T-helper 22 cell (primary cell): ENCODE results near the gene ASCL2.
"Not testable (repeated sequence)": the region's sequence is repeated elsewhere in the genome, so short reads cannot be mapped to it uniquely, and the experiment has no call there.

Experiments
- DNase-seq: peaks from one replicate; pipeline ENCODE4 v3.0.0-alpha.2; 2020; ENCODE audit warnings: low read depth

Gene ASCL2

DNA sequence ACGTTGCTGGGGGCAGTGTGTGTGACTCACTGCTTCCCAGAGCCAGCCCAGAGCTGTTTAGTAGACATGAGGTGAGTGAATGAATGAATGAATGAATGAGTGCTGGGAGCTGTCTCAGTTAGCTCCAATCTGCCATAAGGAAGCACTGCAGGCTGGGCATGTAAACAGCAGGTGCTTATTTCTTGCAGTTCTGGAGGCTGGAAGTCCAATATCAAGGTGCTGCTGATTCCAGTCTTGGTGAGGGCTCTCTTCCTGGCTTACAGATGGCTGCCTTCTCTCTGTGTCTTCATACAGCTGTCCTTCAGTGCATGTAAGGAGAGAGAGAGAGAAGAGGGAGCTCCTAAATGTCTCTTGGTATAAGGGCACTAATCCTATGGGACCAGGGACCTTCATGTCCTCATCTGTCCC lies 27.2 kb upstream of the ASCL2 start:
- no peak for DNase-seq

DNA sequence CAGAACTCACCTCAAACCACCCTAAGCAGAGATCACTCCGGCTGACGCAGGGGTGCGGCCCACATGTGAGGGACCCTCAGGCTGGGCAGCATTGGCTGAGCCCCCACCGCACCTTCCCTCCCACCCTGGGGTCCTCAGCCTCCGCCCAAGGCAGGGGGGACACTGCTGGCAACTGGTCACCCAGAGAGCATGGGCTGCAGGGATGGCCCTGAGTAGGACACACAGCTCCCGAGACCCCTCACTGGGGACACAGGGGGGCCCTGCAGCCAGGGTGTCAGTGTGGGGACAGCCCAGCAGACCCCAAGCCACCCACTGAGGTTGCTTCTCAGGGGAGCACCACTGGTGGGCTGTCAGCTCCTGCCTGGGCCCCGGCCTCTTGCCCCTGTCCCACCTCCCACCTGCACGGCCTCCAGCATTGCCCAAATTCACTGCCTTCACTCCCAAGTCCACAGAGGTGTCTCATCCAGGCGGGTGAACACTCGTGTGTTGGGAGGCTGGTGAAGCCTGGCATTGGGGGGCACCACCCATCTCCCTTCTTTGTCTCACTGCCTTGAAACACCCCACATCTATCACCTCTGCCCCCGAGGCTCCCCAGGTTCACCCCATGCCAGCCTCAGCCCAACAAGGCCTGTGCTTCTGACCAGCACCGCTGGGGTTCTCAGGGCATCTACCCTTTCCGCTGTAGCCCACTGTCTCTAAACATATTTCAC lies 26.7 kb upstream of the ASCL2 start:
- no peak for DNase-seq

DNA sequence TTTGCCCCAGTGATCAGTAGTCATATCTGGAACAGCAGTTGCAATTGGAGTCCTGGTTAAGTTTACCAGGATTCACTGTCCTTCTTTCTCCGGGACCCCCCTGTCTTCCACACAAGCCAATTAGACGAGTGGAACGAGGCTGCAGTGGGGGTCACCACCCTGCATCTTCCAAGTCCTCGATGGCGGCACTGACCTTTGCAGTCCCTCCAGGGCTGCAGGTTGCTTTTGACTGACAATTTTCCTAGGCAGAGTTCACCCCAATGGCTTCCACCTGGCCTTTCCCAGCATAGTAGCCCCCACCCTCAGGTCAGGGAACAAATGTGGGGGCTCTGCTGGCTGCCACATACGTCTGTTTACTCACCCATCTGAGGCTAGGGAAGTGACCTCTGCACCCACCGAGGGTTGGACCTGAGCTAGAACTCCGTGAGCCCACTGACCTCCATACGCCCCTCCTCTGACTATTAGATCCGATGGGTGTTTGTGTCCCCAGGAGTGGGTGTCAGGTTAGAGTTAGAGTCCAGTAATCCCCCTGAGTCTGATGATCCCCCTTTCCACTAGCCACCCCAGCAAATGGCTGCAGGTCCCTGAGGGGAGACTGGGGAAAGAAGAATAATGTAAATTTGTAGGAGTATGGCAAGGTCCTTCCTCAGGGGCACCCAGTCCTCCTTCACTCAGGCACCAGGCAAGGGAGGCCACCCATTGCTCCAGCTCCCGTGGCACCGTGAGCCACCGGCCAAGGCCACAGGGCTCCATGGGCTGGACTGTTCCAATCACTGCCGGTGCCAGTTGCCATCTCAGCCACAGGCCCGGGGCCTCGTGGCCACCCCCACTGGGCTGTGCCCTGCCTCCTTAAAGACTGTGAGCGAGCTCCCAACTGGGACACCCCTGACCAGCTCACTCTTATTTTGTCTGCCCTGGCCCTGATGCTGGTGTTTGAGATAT lies 25.9 kb upstream of the ASCL2 start:
- DNase-seq = no peak

DNA sequence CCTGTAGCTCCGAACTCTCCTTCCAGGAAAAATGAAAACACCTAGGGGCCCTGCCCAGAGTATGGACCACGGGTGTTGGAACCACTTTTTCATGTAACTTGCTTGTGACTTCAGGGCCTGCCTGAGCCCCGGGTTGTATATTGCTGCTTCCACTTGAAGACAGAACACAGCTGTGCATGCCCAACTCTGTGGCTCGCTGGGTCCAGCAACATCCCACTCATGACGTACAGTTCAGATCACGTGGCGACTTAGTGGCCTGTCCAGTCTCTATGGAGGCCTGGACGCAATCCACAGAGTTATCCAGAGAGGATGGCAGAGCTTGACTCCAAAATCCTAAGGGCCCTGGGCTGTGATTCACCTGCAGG lies 24.5 kb upstream of the ASCL2 start:
- no peak for DNase-seq

DNA sequence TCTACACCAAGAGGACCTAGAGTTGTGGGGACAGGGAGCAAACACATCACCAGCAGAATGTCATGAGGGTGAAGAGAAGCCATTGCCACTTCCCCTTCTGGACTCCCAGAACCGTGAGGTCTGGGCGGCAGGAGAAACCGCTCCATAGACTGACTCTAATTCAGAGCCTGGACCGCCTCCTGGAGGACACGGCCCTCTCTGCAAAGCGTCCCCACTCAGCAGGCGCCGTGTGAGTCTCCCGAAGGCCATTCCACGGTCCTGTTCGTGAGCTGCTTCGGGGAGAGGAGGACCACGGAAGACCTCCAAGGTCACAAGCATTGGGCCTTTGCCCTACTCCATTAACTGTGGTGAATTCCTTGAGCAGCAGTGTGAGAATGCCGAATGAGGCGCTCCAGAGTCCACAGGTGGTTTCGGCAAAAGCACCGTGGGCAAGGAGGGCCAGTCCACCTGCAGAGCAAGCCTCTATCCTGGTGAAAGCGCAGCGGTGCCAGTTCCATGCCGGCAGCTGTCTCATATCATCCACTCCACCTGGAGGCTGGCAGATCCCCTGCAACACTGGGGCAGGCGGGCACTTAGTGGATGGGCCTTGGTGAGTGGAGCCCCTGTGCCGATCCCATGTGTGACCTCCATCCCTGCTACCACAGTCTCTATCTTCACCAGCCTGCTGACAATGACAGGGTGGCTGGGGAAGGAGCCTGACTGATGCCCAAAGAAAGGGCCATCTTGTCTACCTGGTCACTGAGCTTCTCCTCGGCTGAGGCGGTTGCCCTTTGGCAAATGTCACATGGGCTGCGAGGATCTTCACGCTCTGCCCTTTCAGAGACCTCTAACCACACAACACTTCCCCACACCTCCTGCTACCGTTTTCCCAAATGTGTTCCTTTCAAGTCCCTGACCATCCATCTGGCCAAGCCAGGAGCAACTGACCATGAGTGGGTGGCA lies 23.9 kb upstream of the ASCL2 start:
- DNase-seq = no peak

DNA sequence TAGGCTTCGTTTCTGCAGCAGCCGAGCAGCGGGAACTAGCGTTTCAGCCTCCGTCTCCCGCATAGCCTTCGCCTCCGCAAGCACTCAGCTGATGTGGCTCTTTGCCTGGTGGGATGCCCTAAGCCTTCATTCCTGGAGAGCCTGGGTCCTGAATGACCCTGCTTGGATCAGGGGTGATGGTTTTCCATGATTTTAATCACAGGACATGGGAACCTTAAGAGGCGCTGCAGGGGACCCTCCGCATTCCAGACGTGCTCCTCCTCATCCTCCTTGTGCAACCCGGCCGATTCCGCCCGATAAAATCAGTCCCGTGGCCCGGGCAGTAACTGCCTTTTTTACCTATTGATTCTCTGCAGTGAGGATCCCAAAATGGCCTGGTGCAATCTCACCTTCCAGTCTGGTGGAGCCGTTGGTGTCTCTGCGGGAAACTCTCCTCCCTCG lies 23.2 kb upstream of the ASCL2 start:
- DNase-seq = no peak

DNA sequence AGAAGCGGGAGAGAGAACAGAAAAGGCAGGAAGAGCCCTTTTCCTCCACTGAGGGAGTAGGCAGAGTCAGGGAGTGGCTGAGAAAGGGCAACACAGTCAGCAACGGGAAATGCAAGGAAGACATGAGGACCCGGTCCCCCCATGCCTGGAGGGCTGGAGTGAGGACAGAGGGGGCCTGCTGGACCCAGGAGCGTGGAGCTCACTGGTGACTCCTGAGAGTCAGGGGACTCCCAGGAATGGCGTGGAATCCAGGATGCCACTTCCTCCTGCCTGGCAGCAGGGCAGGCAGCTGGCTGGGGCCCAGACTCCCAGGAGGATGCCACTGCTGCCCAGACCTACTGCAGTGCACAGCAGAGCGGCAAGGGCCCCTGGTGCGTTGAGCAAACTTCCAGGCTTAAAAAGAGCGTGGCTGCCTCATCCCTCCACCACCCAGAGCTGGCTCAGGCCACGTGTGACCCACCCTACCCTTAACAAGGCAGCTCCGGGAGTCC lies 20.0 kb upstream of the ASCL2 start:
- DNase-seq = no peak

DNA sequence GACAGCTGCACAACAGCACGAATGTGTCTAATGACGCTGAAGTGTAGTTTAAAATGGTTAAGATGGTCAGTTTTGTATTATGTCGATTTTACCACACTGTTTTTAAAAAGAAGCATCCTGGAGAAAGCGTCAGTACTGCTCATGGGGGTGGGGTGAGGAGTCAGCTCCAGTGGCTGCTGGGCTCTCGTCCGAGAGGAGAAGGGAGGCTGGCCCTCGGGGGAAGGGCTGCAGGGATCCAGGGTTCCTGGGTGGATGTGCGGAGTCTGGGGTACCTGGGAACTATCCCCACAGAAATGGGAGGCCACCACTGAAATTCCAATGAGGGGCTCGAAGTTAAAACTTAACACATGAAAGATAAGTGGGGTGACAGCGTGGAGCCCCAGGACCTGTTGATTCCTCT lies 19.5 kb upstream of the ASCL2 start:
- DNase-seq = no peak

DNA sequence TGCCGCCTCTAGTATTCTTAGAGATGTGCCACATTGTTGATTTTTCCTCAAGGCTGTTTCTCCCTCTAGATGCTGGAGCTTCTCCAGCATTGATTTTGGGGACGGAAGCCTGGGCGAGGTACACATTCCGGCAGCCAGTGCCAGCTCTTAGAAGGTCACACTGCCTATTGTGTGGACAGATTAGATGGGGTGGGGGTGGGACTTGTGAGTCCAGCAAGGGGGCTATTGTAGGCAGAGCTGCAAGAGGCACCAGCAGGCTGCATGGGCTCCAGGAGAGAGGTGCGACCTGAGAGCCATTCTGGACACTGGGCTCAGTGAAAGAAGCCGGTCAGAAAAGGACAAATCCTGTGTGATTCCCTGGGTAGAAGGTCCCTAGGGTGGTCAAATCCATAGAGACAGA lies 19.0 kb upstream of the ASCL2 start:
- DNase-seq = no peak

DNA sequence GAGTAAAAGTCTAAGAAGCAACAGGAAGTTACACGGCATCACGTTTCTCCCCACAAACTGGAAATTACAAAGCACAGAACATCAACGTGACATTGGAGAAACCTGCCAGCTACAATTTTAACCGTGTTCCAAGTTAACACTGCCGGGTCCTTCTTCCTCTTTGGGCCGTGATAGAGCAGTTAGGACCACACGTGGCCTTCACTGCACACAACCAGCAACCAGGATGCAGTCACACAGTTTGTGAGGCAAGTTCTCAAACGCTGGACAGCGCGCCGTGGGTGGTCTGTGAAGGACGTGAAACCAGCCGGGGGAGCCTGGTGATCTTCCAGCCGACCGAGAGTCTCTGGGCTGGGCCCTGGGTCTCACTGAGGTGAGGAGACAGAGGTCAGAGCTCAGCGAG lies 16.7 kb upstream of the ASCL2 start:
- DNase-seq = no peak

DNA sequence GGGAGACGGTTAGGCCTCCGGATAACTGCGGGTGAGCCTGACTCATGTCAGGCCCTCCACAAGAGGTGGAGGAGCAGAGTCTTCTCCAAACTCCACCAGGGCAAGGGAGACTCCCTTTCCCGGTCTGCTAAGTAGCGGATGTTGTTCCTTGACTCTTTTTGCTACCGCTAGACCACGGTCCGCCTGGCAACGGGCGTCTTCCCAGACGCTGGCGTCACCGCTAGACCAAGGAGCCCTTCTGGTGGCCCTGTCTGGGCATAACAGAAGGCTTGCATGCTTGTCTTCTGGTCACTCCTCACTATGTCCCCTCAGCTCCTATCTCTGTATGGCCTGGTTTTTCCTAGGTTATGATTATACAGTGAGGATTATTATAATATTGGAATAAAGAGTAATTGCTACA lies 16.0 kb upstream of the ASCL2 start:
- DNase-seq = not testable (repeated sequence)

DNA sequence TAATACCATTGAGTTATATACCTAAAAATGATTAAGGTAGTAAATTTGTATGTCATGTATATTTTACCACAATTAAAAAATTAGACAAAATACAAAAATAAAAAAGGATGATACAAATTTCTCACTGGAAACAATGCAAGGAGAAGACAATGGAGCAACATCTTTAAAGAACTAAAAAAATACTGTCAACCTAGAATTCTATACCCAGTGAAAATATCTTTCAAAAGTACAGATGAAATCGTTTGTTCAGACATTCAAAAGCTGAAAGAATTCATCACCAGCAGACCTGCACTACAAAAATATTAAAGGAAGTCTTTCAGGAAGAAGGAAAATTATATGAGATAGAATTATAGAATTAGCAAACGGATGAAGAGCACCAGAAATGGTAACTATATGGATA lies 9.8 kb upstream of the ASCL2 start:
- DNase-seq = no peak

DNA sequence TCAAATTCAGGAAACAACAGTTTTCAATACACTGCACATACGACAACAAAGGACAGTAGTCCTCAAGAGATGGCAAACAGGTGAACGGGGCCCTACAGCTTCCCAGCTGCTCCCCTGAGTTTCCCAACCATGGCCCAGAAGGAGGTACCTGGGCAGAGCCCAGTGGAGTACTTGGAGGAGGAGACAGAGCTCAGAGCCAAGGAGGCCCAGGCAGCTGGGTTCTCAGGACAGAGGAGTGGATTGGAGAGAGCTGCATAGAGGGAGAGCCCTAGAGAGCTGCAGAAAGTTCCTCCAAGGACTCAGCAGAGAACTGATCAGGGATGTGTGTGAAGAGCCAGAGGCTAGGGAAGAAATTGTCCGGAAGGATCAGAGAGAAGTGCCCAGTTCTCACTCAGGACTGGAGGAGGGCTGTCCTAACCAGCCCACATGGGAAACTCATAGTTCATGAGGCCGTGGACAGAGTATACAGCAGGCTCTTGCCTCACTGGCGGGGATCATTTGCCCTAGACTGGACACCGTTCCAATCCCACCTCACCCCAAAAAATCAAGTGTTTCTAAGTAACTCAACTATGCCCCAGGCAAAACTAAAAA lies 7.6 kb upstream of the ASCL2 start:
- DNase-seq = no peak

DNA sequence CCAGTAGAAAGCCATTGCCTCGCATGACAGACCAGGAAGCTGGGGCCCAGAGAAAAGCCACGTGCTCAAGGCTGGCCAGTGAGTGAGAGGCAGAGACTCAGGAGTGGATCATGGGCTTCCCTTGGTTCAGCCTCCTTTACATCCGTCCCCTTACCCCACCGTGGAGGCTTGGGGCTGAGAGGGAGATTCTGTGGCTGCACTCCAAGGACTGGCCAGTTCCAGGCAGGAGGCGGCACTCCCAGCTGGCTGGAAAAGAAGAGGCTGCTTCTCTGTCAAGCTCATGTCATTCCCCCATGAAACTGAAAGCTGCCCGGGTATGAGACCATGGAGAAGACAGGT lies 6.6 kb upstream of the ASCL2 start:
- no peak for DNase-seq

DNA sequence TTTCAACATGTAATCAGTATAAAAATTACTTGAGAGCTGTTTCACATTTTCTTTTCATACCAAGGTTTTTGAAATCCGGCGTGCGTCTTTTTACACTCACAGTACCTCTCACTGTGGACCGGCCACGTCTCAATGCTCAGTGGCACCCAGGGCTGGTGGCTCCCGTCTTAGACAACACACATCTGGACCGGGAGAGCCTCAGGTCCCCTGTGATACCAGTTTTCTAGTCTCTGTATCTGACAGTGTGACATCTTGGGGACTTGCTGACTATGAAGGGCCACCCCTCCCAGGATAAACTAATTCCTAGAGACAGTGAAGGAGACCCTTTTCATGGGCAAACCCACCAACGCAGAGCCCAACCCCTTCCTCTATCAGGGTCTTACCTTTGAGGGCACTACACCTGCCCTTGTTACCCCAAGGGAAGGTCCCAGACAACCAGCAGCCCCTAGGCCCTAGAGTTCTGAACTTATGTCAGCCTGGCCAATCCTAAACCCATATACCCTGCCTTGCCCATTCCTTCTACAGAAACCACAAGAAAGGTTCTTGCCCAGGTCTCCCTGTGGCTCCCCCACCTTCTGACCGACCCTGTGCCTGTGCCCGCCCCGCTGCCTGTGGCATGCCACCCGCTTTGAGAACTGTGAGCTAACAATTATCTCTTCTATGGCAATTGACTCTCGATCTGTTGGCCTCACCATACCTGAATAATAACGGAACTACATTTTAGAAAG lies 6.1 kb upstream of the ASCL2 start:
- DNase-seq = no peak

DNA sequence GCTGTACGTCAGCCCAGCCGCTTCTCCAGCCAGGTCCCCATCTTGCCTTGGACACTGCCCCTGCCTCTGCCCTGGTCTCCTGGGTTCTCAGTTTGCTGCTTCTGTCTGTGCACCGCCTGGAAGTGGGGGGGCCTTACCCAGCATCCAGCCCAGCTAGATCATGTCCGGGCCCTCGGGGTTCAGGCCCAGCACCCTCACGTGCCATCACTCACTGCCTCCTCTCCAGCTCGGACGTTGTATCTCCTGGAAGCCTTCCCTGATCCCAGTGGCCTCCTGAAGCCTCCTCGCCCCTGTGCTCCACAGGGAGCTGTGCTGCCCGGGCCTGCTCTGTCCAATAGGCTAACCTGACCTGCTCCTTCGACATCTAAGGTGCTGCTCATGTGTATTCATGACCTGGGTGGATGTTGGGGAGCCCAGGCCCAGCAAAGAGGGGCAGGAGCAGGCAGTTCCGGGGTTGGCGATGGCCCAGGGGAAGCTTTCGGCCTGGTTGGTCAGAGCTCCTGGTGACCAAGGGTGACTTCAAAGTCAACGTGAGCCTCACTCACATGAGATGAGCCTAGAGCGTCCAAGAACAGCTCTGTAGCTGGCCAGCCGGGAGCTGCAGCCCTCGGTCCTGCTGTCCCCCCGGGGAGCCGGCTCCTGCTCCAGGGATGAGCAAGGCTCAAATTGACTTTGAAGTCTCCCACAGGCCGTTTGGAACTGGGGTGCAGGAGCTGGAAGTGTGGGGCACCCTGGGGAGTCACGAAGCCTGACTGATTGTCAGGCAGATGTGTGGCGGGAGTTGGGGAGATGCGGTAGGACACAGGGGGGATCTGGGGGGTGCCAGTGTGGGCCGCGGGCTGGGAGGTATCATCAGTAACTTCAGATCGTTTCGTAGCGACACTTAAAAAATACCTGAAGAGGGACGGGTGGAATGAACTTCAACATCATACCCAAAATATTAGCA lies 5.2 kb upstream of the ASCL2 start:
- no peak for DNase-seq

DNA sequence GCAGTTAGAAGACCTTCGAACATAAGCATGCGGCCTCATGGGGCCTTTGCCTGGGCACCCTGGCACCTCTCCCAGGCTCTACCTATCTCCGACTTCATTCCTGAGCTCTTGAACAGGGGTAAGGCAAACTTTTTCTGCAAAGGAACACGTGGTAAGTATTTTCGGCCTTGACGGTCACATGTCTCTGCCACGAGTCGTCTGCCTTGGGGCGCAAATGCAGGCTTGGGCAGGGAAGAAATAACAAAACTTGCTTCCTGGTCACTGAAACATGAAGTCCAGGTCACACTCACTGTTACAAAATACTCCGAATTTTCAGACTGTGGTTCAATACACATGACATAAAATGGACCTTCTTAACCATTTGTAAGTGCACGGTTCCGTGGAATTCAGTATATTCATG lies 3.4 kb upstream of the ASCL2 start:
- DNase-seq = no peak

DNA sequence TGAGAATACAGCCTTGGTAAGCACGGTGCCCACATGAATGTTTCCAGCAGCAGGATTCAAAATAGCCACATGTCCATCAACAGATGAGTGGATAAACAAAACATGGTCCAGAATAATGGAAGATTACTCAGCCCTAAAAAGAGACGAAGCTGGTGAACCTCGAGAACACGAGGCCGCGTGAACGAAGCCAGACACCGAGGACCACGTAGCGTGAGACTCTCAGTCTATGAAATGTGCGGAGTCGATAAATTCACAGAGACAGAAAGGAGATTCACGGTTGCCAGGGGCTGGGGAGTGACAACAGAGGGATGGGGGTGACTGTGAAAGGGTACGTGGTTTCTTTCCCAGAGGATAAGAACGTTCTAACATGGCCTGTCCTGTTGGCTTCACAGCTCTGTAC lies 2.9 kb upstream of the ASCL2 start:
- no peak for DNase-seq

DNA sequence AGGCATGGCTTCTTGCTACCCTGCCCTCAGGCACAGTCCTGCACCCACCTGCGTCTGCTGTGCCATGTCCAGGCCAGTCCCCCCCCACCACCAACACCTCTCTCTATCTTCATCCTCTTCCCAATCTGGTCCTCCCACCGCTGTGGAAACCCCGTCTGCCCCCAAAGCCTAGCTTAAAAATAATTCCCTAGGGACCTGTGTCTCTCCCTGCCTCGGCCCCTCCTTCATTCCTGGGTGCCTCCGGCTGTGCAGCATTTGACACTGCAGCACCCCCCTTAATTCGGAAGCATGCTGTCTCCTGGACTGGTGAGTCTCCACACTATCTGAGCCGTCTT lies 2.5 kb upstream of the ASCL2 start:
- DNase-seq = no peak

DNA sequence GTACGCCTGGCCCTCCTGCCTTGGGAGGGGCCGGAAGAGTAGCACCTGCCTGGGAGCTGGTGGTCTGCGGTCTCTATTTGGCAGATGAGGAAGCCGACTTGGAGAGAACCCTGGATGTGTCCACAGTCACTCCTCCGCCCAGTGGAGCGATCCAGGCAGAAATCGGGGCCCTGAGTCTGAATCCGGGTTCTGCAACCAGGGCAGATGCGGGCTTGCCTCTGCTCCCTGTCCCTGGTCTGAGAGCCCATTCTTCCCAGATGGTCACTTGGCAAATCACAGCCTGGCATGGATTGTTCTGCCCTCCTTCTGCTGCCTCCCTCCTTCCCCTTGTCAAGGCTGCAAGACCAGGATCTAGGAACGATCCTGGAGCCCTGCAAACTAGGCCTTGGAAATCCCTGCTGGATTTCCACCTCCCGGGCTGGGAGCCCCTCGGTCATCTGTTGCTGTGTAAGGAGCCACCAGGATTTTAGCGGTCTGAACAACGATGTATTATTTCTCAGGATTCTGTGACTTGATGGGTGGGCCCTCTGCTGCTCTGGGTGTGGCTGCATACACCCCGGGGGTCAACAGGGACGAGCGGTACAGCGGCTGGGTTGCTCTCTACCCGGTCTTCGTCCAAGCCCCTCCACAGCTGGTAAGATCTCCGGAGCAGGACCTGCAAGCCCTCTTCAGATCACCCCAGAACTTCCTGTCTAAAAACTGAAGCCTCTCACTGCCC lies 2.0 kb upstream of the ASCL2 start:
- no peak for DNase-seq
